ENCODE data around the gene SLC27A3.
"Not testable (repeated sequence)": the region's sequence is repeated elsewhere in the genome, so short reads cannot be mapped to it uniquely, and the experiment has no call there.

The SLC27A3 gene

DNA sequence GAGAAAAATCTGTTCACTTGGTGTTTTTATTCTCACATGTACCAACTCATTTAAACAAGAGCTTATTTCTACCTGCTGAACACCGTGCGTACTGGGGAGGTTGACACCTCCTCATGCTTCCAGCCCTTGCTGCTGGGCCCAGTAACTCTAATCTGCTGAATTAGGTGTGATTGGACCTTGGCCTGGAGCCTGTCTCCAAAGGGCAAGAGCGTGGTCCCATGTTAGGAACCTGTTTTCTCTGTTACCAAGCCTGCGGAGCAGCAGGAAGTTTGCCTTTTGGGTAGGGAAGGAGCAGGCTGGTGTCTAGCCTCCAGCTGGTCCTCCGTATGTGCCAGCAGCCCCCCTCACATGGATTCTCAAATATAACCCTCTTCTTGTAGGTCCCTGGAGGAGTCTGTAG lies 10.9 kb upstream of the SLC27A3 start:
- TF ChIP-seq, protein P1, sequence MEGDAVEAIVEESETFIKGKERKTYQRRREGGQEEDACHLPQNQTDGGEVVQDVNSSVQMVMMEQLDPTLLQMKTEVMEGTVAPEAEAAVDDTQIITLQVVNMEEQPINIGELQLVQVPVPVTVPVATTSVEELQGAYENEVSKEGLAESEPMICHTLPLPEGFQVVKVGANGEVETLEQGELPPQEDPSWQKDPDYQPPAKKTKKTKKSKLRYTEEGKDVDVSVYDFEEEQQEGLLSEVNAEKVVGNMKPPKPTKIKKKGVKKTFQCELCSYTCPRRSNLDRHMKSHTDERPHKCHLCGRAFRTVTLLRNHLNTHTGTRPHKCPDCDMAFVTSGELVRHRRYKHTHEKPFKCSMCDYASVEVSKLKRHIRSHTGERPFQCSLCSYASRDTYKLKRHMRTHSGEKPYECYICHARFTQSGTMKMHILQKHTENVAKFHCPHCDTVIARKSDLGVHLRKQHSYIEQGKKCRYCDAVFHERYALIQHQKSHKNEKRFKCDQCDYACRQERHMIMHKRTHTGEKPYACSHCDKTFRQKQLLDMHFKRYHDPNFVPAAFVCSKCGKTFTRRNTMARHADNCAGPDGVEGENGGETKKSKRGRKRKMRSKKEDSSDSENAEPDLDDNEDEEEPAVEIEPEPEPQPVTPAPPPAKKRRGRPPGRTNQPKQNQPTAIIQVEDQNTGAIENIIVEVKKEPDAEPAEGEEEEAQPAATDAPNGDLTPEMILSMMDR (IDR thresholded peaks at IDR 0.05; ENCODE audit: low read length, missing control alignments): no peak
- no peak for DNase-seq (ENCODE audit: low read depth)
- H3K4me3 ChIP-seq (replicated peaks; ENCODE audit: low read depth, low read length): no peak overlapping the region

GRCh38 chr1:153766663-153767062 lies 8.5 kb upstream of the SLC27A3 start:
- not testable (repeated sequence) for DNase-seq (ENCODE audit: low read depth); H3K4me3 ChIP-seq (replicated peaks; ENCODE audit: low read depth, low read length)

GRCh38 chr1:153767519-153767918 lies 7.7 kb upstream of the SLC27A3 start:
- no peak overlapping the region for H3K4me3 ChIP-seq (replicated peaks; ENCODE audit: low read depth, low read length)
- TF ChIP-seq, protein P1 (IDR thresholded peaks at IDR 0.05; ENCODE audit: low read length, missing control alignments): no peak
- no peak for DNase-seq (ENCODE audit: low read depth)

DNA sequence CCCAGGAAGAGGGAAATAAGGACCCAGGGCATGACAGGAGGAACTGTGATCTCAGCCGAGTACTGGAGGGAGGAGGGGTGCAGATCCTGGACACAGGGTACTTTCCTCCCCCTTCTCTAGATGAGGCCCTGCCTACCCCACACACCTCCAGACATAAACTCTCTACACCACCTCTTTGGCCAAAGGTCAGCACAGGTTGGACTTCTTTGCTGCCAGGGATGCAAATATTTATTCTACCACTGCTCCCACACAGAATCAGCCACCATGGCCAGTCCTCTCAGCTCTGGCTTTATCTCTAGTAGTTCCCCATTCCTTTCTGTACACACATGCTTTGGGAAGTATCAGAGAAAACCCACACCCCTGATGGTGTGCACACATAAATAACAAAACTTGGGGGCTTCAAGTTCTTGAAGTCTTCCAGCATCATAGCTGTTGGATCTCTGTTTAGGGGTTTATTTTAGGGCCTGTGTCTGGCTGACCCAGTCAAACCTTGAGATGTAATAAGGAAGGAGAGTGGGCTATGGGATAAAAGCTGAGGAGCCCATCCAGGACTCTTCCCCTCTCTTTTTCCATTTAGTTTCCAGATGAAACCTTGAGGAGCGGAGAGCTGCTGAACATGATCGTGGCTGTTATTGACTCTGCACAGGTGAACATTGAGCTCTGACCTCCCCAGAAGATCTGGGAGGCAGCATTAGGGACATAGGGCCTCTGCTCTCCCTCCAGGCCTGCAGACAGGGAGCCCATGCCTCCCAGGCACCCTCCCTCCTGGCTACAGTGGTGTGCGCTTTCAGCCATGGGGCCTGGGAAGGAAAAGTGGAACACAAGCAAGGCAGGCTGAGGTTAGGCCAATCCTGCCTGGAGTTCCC lies 6.7 kb upstream of the SLC27A3 start:
- H3K4me3 ChIP-seq (replicated peaks; ENCODE audit: low read depth, low read length): no peak overlapping the region
- TF ChIP-seq, protein P1 (IDR thresholded peaks at IDR 0.05; ENCODE audit: low read length, missing control alignments): no peak

DNA sequence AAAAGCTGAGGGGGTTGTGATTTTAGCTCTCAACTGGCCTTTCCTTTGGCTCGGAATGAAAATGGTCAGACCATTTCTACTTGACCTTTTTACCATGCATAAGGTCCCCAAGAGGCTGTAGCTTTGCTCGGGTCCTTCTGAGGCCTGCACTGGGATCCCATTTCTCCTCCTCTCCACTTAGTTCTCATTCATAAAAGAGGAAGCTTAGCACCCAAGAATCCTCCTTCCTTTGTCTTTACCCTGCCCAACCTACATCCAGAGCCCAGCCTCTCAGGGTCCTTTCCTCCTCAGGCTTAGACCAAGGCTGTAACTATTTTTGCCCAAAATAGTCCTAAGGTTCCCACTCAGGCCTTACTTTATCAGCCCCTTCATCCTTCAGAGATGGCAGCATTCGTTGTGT lies 6.0 kb upstream of the SLC27A3 start:
- H3K4me3 ChIP-seq (replicated peaks; ENCODE audit: low read depth, low read length): no peak overlapping the region
- no peak for DNase-seq (ENCODE audit: low read depth)
- TF ChIP-seq, protein P1 (IDR thresholded peaks at IDR 0.05; ENCODE audit: low read length, missing control alignments): no peak

More for the DNA sequence above, 6.7 kb upstream of the SLC27A3 start:
- DNase-seq (ENCODE audit: low read depth): no peak

DNA sequence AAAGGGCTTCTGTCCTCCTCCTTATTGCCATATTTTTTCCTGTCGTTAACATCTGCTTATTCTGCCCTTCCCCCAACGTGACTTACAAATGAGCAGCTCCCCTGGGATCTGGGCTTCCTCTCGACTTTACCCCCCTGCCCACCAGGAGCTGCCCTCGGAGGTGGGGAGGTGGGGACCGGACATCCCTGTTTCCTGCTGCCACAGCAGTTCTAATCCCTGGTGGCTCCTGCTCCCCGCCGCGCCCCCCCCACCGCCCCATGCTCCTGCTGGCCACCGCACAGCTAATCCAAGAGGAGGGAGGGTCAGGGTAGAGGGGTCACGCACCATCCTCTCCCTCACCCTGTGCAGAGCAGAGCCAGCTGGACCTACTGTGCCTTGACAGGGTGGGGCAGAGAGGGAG lies 4.4 kb upstream of the SLC27A3 start:
- TF ChIP-seq, protein P1 (IDR thresholded peaks at IDR 0.05; ENCODE audit: low read length, missing control alignments): no peak
- no peak for DNase-seq (ENCODE audit: low read depth)

DNA sequence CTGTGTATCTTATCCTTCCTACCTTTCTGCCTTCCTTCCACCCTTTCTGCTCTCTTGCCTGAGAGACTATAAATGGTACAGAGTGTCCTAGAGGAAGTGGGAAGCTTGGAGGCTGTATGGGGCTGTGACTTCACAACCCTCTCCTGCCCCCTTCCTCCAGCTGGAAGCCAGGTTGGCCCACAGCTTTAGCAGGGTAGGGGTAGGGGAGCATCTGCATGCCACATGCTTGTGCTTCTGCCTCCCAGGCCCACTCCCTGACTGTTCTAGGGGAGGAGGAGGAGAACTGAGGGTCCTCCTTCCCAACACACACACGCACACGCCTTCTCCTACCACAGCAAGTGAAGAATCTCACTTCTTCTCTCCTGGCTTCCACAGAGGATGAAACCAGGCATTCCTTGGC lies 3.9 kb upstream of the SLC27A3 start:
- TF ChIP-seq, protein P1 (IDR thresholded peaks at IDR 0.05; ENCODE audit: low read length, missing control alignments): no peak
- DNase-seq (ENCODE audit: low read depth): no peak
- no peak overlapping the region for H3K4me3 ChIP-seq (replicated peaks; ENCODE audit: low read depth, low read length)

More for the DNA sequence above, 4.4 kb upstream of the SLC27A3 start:
- no peak overlapping the region for H3K4me3 ChIP-seq (replicated peaks; ENCODE audit: low read depth, low read length)
